GM21528 (cell line): ENCODE measurements around the gene ALKAL2.
"Not testable (repeated sequence)": the region's sequence is repeated elsewhere in the genome, so short reads cannot be mapped to it uniquely, and the experiment has no call there.

ENCODE experiments used
- ATAC-seq: cut with Tn5 transposase; IDR thresholded peaks from one replicate; pipeline ENCODE4 v1.9.1; 2021; ENCODE audit warnings: mild to moderate bottlenecking, moderate library complexity; ENCODE audit not compliant: unreplicated experiment, low FRiP score

Gene ALKAL2

GRCh38 chr2:287911-288757, at the start of gene ALKAL2:
Gene ALKAL2, minus strand, starts transcription at chr2:288091. Its CDS starts 256 bp downstream, at chr2:287835.
- ATAC-seq: no peak

GRCh38 chr2:336949-337348, 49.1 kb upstream of the ALKAL2 start:
- ATAC-seq: not testable (repeated sequence)

- ATAC-seq: no peak
These were observed 48.5 kb upstream of the ALKAL2 start for GRCh38 chr2:336360-336759.

GRCh38 chr2:332592-332991, 44.7 kb upstream of the ALKAL2 start:
- no peak for ATAC-seq

GRCh38 chr2:328761-329160, 40.9 kb upstream of the ALKAL2 start:
- no peak for ATAC-seq

- ATAC-seq: no peak
These were observed 35.1 kb upstream of the ALKAL2 start for GRCh38 chr2:323035-323434.

GRCh38 chr2:322326-322725, 34.4 kb upstream of the ALKAL2 start:
- no peak for ATAC-seq

GRCh38 chr2:320561-320960, 32.7 kb upstream of the ALKAL2 start:
- ATAC-seq: no peak

GRCh38 chr2:319059-319600, 31.2 kb upstream of the ALKAL2 start:
- ATAC-seq: no peak

GRCh38 chr2:317501-318424, 29.9 kb upstream of the ALKAL2 start:
- ATAC-seq: no peak

- no peak for ATAC-seq
These were observed 28.5 kb upstream of the ALKAL2 start for GRCh38 chr2:316381-316780.

- not testable (repeated sequence) for ATAC-seq
These were observed 28.0 kb upstream of the ALKAL2 start for GRCh38 chr2:315925-316324.

GRCh38 chr2:314561-315336, 26.9 kb upstream of the ALKAL2 start:
- ATAC-seq: no peak

- no peak for ATAC-seq
These were observed 26.1 kb upstream of the ALKAL2 start for GRCh38 chr2:313991-314390.

GRCh38 chr2:310994-311393, 23.1 kb upstream of the ALKAL2 start:
- ATAC-seq: no peak

- ATAC-seq: no peak
These were observed 22.1 kb upstream of the ALKAL2 start for GRCh38 chr2:309954-310510.

GRCh38 chr2:309148-309953, 21.5 kb upstream of the ALKAL2 start:
- no peak for ATAC-seq

- no peak for ATAC-seq
These were observed 17.5 kb upstream of the ALKAL2 start for GRCh38 chr2:305366-305765.

GRCh38 chr2:296354-296753, 8.5 kb upstream of the ALKAL2 start:
- no peak for ATAC-seq
